HG02870 (cell line): Measurements from ENCODE around the gene SRD5A1.

Experiments used
- ATAC-seq: cut with Tn5 transposase; IDR thresholded peaks from one replicate; pipeline ENCODE4 v1.9.1; 2021; ENCODE audit warnings: mild to moderate bottlenecking, moderate library complexity; ENCODE audit not compliant: unreplicated experiment

SRD5A1 gene, protein sequence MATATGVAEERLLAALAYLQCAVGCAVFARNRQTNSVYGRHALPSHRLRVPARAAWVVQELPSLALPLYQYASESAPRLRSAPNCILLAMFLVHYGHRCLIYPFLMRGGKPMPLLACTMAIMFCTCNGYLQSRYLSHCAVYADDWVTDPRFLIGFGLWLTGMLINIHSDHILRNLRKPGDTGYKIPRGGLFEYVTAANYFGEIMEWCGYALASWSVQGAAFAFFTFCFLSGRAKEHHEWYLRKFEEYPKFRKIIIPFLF

DNA sequence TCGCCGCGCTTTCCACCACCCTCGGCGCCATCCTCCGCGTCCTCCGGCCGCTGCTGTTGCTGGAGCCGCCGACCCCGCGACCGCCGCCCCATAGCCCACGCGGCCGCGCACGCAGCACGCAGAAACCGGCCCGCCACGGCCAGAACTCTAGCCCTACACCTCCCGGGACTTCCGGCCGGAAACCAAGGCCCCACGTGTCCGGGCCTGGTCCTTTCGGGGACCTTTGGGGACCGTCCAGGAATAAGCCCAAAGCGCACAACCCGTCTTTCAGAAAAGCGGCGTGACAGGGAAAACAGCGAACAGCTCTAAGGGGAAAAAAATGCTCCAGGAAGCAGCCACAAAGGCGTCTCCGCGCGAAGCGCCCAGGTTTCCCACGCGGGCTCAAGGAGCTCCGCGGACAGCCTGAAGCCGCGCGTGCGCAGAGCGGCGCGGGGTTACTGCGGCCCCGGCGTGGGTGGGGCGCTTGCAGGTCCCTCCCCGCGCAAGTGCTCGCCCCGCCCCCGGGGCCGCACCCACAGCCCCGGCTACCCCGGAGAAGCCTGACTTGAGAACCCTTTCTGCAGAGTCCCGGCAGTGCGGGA is at the start of gene SRD5A1, which contains the start of gene NSUN2:
SRD5A1 (plus strand) TSS at position 553 of the 581 bp plus-strand sequence. CDS start 137 bp downstream, outside the sequence.
NSUN2 (minus strand) TSS at position 157 of the 581 bp plus-strand sequence; CDS start at position 92, 65 bp downstream.
- peak; percentile 83 for ATAC-seq

DNA sequence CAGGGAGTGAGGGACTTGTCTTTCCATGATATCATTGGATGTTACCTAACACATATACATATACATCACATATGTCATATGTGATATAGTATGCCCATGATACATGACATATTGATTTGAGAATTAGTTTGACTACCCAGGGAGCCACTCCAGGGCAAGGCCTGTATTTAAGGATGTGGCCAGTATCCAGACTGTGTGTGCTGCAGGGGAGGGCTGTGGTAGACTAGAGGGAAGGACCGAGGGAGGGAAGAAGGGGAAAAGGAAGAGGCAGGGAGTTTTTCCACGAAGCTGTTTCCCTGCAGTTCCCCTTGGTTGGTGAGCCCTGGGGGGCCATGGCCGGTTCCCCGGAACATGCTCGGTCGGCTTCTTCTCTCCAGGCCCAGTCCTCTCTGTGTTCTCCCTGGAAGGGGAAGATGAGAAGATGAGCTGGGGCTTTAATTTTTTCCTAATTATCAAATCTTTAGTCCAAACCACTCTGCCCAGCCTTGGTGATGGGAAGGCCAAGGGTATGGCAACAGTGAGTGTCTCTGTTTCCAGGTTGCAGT is 49.1 kb upstream of the SRD5A1 start:
- no peak for ATAC-seq

DNA sequence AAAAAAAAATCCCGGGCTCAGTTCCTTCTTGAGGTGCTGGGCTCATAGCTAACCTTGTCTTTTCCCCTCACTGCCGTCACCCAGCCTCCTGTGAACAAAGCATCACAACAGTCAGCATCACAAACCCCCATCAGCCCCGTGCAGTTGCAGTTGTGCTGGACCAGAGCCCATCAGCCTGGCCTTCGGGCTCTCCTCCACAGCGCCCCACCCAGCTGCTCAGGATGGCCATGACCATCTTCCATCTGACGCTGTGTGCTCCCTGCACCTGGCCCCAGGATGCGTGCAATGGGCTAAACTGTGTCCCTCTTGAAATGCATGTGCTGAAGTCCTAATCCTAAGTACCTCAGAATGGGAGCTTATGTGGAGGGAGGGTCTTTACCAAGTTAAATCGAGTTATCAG is 48.5 kb upstream of the SRD5A1 start:
- ATAC-seq = no peak

DNA sequence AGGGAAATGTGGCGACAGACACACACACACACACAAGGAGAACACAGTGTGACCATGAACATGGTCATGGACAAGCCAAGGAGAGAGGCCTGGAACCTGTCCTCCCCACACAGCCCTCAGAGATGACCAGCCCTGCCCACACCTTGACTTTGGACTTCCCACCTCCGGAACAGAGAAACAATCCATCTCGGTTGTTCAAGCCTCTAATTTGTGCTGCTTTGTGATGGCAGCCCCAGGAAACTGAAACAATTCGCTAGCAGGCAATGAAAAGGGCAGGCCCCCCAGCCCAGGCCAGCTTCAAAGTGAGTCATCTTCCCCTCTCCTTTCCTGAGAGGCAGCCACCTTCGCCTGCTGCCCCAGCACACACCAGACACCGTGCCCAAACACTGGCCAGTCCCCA is 48.1 kb upstream of the SRD5A1 start:
- ATAC-seq = no peak

DNA sequence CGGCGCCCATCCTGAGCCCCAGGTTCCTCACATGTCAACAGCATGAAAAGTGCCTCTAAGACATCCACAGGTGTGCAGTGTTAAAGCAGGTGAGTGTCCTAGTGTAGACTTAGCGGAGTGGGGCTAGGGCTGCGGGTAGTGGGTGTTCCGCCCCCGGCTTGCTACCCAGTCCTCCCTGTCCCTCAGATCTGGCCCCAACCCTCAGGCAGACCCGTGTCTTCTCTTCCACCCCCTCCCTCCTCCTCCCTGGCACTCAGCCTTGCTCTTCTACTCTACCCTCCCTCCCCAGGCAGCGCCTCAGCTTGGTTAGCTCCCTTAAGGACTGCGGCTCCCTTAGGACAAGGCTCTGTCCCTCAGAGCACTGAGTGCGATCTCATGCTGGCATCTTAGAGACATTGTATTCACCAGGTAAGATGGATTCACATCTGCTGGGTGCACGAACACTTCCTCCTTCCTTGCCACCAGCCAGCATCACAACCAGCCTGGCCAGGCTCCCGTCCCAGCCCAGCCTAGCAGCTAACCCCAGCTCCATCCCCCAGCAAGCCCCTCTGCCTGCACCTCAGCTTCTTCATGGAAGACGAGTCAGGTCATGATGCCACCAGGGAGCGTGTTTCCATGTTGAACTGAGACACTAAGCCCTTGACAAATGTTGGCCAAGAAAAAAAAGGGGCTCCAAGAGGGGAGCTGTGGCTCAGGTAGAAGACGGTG is 47.1 kb upstream of the SRD5A1 start:
- no peak for ATAC-seq

DNA sequence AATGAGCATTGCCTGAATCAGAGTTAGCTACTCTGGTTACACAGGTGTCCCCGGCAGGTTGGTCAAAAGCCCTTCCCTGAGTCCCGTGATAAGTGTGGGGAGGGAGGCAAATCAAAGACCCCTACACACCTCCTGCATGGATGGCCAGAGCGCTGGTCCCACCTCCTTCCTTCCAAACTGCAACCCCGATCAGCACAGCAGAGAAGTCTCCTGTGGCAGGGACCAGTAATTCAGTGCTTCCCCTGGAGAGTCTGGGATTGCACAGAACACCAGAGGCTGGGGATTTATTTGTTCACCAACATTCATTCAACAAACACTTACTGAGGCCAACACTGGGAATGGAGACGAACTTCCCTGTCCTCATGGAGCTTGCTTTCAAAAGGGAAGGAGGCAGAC is 46.6 kb upstream of the SRD5A1 start:
- no peak for ATAC-seq

DNA sequence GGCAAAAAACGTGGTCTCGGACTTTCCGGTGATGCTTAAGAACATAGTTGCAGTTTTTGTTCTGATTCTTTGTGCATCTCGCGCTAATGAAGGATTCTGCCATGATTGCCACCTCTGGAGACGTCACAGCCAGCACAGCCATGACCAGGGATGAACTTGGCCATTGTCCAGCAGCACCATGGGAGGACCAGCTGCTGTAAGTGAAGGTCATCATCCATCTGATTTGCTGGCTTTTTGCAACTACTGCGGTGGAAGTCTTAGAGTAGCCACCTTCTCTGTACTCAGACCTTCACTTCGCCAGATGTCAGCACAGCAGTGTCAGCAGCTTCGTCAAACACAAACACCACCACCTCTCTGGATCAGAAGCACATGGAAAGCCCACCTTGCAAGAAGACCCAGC is 46.1 kb upstream of the SRD5A1 start:
- ATAC-seq = no peak

DNA sequence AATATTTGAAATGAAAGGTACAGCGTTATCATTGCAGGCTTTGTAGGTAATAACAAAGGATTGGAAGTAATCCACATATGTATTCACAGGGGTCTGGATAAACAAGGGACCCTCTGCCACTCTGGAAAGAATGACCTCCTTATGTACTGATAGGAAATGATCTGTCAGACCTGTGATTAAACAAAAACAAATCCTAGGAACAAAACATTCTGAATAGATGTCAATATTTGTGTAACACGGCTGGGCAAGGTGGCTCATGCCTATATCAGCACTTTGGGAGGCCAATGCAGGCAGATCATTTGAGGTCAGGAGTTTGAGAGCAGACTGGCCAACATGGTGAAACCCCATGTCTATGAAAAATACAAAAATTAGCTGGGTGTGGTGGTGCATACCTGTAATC is 42.7 kb upstream of the SRD5A1 start:
- ATAC-seq = no peak

DNA sequence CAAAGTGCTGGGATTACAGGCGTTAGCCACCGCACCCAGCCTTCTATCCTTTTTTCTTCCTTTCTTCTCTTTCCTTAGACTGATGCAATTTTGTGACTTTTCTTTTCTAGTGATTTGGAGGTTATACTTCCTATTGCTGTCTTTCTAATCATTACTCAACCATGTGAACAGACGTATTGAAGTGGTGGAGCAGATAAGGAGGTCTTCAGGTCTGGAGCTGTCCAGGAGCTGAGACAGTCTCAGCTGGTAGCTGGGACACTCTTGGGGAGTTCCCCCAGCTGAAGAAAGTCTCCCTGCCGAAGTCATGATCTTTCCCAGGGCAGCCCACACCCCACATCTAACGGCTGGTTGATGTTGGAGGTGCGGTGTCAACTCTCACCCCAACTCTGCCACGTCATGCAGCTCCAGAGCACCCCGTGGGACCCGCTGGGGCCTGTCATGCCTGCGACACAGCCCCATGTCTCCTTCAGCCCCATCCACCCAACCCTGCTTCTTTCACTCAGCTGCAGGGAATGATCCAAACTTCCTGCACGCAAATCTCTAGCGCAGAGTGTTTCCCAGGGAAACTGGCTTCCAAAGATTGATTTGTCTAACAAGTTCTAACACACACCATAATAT is 41.5 kb upstream of the SRD5A1 start:
- ATAC-seq = no peak

DNA sequence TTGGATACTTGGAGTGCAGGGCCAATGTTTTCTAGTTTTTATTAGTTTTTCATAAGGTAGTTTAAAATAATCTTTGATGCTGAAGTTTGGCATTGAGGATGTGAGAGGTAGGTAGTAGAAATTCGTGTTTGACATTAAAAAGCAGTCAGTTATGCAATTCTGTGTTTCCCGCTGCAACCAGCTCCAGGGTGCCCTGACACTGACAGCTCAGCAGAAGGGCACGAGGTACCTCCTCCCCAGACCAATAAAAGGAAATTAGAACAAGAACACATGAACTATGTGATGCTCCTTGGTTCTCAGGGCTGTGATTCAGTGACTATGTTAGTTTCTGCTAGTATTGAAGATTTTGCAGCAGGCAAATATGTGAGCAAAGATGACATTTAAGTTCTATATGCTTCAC is 40.6 kb upstream of the SRD5A1 start:
- no peak for ATAC-seq

DNA sequence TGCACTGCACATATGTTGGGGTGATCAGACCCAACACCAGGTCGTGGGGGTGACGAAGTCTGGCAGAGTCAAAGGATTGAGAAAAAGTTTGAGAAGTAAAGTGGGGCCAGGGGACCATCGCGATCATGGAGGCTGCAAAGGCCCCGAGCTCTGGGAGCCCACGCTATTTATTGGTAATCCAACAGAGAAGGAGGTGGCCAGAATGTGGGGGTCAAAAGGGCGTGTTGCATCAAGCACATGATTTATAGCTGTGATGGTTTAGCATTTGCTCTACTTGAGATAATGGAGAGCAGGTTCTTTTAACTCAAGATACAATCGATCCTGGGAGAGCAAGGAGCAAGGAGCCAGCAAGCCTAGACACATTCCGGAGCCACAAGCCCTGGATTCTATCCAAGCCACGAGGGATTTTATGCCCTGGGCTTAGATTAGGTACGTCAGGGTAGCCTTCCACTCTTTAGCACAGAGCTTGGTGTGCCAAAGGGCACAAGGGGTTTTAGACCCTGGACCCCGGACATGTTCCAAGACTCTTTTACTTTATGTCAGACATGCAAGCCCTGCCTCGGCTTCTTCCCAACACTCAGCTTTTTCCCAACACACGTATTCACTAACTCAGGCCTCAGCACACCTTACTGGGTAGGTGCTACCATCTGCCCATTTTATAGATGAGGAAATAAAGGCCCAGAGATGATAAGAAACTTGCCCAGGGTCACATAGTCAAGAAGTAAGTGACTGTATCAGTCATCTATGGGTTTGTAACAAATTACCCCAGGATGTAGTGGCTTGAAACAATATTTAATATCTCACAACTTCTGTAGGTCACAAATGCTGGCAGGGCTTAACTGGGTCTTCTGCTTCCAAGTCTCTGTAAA is 39.9 kb upstream of the SRD5A1 start:
- ATAC-seq = no peak

DNA sequence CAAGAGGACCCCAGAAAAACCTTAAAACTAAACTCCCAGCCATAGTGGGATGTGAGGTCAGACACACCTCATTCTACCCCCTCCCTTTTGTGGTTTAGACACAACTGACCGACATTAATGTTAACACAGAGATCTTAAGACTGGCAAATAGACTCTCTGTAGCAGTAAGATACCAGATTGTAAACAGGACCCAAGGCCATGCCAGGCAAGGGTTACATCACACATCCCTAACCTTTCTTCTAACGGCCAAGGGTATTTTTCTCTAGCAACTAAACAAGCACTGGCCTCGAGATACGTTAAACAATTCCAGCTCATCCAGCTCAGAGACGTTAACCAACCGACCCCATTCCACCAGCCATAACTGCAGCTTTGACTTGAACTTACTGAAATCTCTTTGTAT is 39.2 kb upstream of the SRD5A1 start:
- no peak for ATAC-seq

DNA sequence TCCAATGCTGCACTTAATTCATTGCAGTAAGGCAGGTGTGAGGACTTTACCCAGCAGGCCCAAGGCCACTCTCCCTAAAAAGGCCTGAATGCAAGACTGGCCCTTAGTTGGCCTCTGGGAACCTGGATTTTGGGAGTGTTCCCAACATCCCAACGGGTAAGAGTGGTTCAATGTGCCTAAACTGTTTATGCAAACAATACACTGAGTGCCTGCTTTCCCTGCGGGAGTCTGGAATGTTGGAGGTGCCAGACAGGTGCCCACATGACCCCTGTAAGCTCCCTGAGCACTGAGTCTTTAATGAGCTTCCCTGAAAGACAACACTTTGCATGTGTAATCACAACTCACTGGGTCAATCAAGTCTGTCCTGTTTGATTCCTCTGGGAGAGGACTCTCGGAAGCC is 37.8 kb upstream of the SRD5A1 start:
- ATAC-seq = no peak

DNA sequence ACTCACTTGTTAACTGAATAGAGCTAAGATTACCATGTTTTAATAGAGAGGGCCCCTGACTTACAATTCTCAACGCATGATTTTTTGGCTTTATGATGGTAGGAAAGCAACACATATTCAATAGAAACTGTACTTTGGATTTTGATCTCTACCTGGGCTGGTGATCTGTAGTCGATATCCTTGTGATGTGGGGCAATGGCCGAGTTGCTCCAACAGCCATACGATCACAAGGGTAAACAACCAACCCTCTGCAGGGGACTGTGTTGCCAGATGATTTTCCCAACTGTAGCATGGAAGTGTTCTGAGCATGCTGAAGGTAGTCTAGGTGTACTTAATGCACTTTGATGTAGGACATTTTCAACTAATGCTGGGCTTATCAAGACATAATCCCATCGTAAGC is 36.9 kb upstream of the SRD5A1 start:
- no peak for ATAC-seq

DNA sequence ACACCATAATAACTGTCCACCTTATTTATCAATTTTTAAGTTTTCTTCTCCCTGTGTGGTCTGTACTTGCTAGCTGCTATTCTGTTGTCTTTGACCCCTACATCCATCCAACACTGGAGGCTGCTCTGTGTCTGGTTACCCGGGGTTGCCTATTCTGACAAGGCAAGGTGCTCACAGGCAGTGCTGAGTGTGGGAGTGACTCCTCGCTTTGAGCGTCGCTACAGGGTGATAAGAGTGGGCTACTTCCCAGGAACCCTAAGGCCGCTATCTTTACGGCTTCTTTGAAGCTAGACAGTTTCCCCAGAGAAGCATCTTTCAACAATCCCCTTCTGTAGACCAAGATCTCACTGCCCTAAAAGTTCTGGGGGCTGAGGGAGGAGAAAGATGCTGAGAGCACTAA is 35.7 kb upstream of the SRD5A1 start:
- ATAC-seq = no peak

DNA sequence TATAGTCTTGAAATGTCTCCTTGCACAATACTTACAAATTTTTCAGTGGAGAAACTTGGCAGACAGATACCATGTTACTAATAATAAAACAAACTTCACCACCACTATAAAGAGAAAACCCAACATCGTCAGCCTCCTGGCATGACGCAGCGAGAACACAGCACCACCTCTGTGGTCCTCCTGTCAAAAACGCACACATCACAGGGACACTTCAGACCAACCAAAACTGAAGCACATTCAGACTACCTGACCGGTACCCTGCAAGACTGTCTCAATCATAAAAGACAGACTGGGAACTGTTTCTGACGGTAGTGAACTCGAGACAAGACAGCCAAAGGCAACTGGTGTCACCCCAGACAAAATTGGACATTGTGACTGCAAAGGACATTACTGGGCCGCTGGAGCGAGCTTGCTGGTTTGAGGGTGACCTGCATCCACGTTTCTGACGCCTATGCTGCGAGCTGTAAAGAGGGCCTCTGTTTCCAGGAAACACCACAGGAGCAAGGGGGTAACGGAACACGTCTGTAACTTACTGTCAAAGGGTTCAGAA is 34.8 kb upstream of the SRD5A1 start:
- no peak for ATAC-seq

DNA sequence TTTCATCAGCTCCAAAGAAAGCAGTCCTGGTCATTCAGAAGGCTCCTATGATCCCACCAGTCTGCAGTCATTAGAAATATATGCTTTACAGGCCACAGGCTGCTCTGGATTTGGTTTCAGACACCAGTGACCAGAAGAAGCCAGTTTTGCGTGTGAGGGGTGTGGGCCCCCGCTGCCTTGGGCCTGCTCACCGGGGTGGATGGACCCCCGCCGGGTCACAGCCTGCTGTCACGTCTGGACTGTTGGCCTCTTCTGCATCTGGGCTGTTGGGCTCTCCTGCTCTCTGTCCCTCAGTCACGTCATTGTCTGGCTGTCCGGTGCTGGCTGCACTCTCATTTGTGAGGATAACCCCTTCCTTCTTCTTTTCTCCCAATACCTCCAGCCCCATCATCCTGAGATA is 33.5 kb upstream of the SRD5A1 start:
- ATAC-seq = no peak

DNA sequence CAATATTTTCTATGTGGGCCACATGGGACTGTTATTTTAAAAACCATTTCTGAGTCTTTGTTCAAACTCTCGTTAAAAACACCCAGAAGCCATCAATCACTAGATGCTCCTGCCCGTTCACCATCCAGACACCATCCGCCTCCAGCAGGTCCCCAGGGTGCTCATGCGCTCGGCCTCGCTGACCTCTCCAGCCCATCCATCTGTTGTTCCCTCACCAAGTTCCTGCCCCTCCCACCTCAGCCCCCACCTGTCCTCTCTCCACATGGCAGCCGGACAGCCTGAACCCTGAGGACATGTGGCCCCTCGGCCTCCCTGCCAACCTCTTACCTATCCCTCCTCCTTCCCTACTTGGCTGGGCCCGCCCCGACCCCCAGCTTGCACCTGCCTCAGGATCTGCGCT is 32.0 kb upstream of the SRD5A1 start:
- no peak for ATAC-seq

DNA sequence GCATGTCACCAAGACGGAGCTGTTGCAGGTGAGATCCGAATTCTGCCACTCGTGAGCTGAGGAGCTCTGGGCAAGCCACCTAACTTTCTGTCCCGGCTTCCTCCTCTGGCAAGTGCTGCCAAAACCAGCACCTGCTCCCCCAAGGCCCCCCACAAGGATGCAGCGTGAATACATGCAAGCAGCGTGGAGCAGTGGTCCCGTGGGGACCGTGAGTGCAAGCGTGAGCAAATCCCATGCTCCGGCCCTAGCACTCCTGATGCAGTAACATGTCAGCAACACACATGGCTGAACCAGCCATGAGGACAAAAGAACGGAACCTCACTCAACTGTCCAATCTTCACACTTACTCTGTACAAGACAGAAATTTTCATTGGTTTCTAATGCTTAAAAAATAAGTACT is 31.4 kb upstream of the SRD5A1 start:
- ATAC-seq = no peak

DNA sequence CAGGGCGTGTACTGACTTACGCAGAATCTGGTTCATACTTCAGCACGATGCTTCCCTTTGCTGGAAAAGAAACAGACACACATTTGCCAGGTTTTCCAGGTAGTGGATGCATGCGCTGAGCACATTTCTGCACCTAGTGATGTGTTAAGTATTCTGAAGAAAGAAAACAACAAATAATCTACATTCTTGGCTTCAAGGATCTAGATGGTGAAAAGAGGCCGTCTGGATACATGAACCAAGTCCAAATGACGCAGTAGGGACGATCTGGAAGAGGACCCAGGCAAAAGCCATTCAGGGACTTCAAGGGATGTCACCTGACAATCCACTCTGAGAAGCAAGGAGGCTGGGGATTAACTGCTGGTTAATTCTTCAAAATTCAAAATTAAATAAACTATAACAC is 30.8 kb upstream of the SRD5A1 start:
- ATAC-seq = no peak
